Measurements from ENCODE around the gene MYZAP.

MYZAP gene

DNA sequence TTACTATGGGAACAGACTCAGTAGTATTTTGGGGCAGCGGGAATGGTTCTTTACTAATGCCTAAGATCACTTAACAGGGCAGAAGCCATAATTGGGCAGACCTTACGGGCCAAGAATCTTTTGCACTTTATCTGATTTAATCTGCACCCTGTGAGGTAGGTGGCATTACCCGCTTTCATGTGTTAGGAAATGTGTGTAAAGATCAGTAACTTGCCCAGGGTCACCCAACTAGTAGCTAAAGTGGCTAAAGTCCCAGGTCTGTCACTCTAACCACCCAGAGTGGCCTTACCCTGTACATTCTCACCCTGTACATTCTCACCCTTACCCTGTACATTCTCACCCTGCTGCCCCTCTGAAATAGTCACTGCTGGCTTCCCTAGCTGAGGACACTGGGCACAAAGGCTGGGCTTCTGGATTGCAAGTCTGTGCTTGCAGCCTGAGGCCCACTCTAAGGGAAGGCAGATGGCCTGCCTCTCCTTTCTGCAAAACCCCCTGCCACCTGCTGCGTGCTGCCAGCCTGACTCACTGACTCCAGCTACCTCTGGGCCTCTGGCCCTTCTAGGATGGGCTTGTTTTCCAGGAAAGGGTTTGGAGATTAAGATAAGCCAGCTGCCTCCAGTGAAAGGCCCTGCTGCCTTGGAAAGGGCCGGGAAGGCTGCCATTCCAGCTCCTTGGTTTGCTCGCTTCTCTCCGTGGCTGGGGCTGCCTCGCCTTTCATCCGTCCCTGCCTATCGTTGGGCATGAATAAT lies 37.5 kb upstream of the MYZAP start:
- in situ Hi-C loops (cut with MboI; ENCODE audit: low sequenced_read_pairs) = loop anchor here (10.0 kb wide), 2 partner anchors 521 to 631 kb away; no protein-coding TSS in a partner anchor
- no peaks in the 10 kb centered on the region for H3K36me3 ChIP-seq (replicated peaks)
- DNase-seq (ENCODE audit: low spot score in 2 of 2) = no peak
- H3K4me3 ChIP-seq = no peak overlapping the region
- peaks cover 14% of the 10 kb centered on the region for H3K4me1 ChIP-seq
- H3K27me3 ChIP-seq (ENCODE audit: low read depth) = no peaks in the 10 kb centered on the region; the same call in 1 of the 2 replicates
- H3K9me3 ChIP-seq = no peaks in the 10 kb centered on the region

DNA sequence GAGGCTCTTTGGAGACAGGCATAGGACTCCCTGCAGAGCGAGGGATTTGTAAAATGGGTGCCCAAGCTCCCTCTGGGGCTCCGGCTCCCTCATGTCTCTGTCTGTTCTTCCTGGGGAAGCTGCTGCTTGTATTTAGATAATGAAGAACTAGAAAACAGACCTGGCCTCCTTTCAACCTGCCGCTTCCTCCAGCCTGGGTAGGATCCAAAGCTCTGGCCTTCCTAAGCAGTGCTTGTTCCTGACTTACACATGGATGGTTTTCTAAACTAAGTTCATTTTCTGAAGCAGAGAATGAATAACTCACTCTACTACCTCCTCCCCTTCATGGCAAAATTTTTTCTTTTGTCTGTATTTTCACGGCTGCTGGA lies 36.9 kb upstream of the MYZAP start:
- DNase-seq (ENCODE audit: low spot score in 2 of 2) = no peak
- Histone ChIP-seq H3K9me3 (no peaks in the 10 kb centered on the region), H3K27me3 (ENCODE audit: low read depth) (no peaks in the 10 kb centered on the region; the same call in 1 of the 2 replicates), H3K4me3 (no peak overlapping the region), H3K36me3 (replicated peaks) (no peaks in the 10 kb centered on the region), H3K4me1 (peaks cover 14% of the 10 kb centered on the region)
- in situ Hi-C loops (cut with MboI; ENCODE audit: low sequenced_read_pairs) = loop anchor here (10.0 kb wide), 2 partner anchors 520 to 630 kb away; no protein-coding TSS in a partner anchor

DNA sequence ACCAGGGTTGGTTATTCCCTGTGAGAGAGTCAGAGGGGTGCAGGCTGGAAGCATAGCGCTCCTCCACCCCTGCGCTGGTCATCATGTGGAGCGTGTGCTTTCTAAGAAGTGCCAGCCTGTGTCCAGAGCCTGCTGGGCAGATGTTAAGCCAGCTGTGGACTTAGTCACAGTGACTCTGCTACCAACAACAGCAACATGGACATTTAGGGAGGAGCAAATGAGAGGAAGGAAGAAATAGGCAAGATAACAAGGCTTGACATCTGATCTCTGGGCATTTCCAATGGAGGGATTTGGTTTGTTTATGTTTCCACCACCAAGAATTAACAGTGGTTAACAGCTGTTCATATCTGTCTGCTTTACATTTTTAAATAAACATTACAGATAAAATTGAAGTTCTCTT lies 36.4 kb upstream of the MYZAP start:
- H3K4me1 ChIP-seq = peaks cover 14% of the 10 kb centered on the region
- in situ Hi-C loops (cut with MboI; ENCODE audit: low sequenced_read_pairs) = loop anchor here (10.0 kb wide), 2 partner anchors 520 to 630 kb away; no protein-coding TSS in a partner anchor

DNA sequence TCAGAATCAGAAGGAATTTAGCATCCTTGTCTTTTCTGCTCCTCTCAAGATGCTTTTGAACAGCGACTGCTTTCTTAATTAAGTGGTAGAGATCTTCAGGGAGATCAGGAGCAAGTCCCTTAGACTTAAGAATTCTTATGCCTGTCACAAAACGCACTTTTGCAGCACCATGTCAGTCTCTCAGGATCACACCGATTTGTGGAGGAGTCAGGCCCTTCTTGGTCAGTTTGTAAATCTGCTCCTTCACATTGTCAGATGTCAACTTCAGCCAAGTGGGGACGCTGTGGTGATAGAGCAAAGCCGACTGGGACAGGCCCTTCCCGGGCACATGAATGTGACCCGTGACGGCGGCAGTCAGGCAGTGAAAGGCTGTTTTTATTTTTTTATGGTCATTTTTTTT lies 35.7 kb upstream of the MYZAP start:
- no peak for DNase-seq (ENCODE audit: low spot score in 2 of 2)
- Histone ChIP-seq H3K27me3 (ENCODE audit: low read depth) (no peaks in the 10 kb centered on the region; the same call in 1 of the 2 replicates), H3K9me3 (no peaks in the 10 kb centered on the region), H3K36me3 (replicated peaks) (no peaks in the 10 kb centered on the region), H3K4me3 (no peak overlapping the region), H3K4me1 (peaks cover 13% of the 10 kb centered on the region)
- in situ Hi-C loops (cut with MboI; ENCODE audit: low sequenced_read_pairs) = loop anchor here (10.0 kb wide), 2 partner anchors 519 to 629 kb away; no protein-coding TSS in a partner anchor

More for the DNA sequence above, 36.4 kb upstream of the MYZAP start:
- Histone ChIP-seq H3K27me3 (ENCODE audit: low read depth) (no peaks in the 10 kb centered on the region; the same call in 1 of the 2 replicates), H3K9me3 (no peaks in the 10 kb centered on the region), H3K4me3 (no peak overlapping the region), H3K36me3 (replicated peaks) (no peaks in the 10 kb centered on the region)
- DNase-seq (ENCODE audit: low spot score in 2 of 2) = no peak

DNA sequence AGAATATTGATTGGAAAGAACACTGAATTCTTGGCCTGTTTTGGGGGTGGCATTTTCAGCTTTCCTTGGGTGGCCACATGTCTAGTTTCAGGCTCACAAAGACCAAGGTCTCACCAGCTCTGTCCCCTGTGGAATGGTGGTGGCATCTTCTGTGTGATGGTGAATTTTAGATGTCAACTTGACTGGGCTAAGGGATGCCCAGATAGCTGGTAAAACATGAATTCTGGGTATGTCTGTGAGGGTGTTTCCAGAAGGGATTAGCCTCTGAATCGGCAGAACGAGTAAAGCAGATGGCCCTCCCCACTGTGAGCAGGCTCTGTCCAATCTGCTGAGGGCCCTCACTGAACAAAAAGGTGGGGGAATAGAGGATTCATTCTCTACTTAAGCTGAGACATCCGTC lies 34.4 kb upstream of the MYZAP start:
- Histone ChIP-seq H3K27me3 (ENCODE audit: low read depth) (no peaks in the 10 kb centered on the region; the same call in 1 of the 2 replicates), H3K36me3 (replicated peaks) (no peaks in the 10 kb centered on the region), H3K4me3 (no peak overlapping the region), H3K9me3 (no peaks in the 10 kb centered on the region), H3K4me1 (peaks cover 2% of the 10 kb centered on the region)
- DNase-seq (ENCODE audit: low spot score in 2 of 2) = no peak
- in situ Hi-C loops (cut with MboI; ENCODE audit: low sequenced_read_pairs) = loop anchor here (10.0 kb wide), 2 partner anchors 518 to 628 kb away; no protein-coding TSS in a partner anchor

DNA sequence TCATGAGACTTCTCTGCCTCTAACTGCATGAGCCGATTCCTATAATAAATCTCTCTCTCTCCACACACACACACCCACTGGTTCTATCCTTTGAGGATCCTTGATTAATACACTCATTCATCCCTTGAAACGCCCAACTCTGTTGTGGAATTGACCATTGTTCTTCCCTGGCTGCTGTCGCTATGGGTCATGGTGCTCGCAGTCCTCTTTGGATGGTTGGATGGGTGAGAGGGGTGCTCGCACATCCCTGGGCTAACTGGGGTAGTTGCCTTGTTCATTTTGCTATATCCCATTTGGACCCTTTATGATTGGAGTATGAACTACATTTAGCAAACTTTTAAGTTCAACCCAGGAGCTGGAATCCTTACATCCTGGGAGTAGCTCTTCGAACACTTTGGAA lies 33.9 kb upstream of the MYZAP start:
- Histone ChIP-seq H3K4me3 (no peak overlapping the region), H3K9me3 (no peaks in the 10 kb centered on the region), H3K27me3 (ENCODE audit: low read depth) (no peaks in the 10 kb centered on the region; the same call in 1 of the 2 replicates), H3K36me3 (replicated peaks) (no peaks in the 10 kb centered on the region), H3K4me1 (no peaks in the 10 kb centered on the region; the same call in 1 of the 2 replicates)
- DNase-seq (ENCODE audit: low spot score in 2 of 2) = no peak
- in situ Hi-C loops (cut with MboI; ENCODE audit: low sequenced_read_pairs) = loop anchor here (10.0 kb wide), 2 partner anchors 517 to 627 kb away; no protein-coding TSS in a partner anchor

DNA sequence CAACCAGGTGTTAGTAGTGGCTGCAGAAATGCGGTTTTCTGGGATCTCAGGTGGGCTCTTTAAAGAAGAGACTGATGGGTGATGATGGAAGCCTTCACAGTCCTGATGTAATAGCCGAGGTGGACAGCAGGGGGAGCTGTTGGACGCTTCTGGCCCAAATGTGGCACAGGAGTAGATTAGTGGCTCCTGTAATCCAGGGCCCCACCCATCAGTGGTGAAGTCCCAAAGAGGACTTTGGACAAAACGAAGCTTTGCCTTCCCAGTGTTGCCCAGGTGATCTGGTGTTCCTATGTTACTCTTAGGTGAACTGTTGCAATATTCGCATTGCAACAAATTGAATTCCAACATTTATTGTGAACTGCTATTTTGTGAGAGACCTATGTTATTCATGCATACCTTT lies 31.8 kb upstream of the MYZAP start:
- DNase-seq (ENCODE audit: low spot score in 2 of 2) = peak; percentile 8 to 88

DNA sequence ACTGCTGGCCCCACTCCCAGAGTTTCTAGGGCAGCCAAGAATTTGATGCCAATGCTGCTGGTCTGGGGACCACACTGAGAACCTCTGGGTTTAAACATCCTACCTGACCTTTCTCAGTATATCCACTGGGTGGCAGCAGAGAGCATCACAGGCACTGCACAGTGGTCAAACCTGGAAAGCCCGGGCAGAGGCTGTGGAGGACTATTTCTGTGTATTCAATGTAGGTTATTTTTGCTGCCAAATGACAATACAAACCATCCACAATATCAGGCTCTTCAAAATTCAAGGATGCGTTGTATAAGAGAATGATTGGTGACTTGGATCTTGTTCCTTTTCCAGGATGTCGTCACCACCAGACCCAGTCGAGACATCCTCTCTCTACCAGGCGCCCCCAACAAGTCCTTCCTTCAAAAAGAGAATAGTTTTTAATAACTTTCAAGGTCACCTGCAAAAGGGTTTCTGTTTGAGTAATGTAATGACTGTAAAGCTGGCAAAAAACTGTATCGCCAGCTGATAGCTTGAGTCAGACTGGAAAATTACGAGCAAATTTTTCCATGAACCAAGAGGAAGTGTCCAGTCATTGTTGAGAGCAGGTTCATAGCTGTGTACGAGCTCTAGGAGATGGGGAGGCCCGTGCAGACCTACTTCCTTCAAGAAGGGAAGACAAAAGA lies 30.5 kb upstream of the MYZAP start:
- no peaks in the 10 kb centered on the region for H3K36me3 ChIP-seq (replicated peaks)
- H3K27me3 ChIP-seq (ENCODE audit: low read depth) = no peaks in the 10 kb centered on the region; the same call in 1 of the 2 replicates
- in situ Hi-C loops (cut with MboI; ENCODE audit: low sequenced_read_pairs) = loop anchor here (5.0 to 10.0 kb wide), 2 partner anchors 174 to 301 kb away; no protein-coding TSS in a partner anchor
- peak; percentile 72 to 84 for DNase-seq (ENCODE audit: low spot score in 2 of 2)
- H3K9me3 ChIP-seq = no peaks in the 10 kb centered on the region
- no peaks in the 10 kb centered on the region; the same call in none of the 2 replicates for H3K4me1 ChIP-seq
- H3K4me3 ChIP-seq = no peak overlapping the region

More for the DNA sequence above, 31.8 kb upstream of the MYZAP start:
- Histone ChIP-seq H3K36me3 (replicated peaks) (no peaks in the 10 kb centered on the region), H3K9me3 (no peaks in the 10 kb centered on the region), H3K4me1 (no peaks in the 10 kb centered on the region; the same call in 1 of the 2 replicates), H3K27me3 (ENCODE audit: low read depth) (no peaks in the 10 kb centered on the region; the same call in 1 of the 2 replicates), H3K4me3 (no peak overlapping the region)
- in situ Hi-C loops (cut with MboI; ENCODE audit: low sequenced_read_pairs) = loop anchor here (5.0 to 10.0 kb wide), 4 partner anchors 175 to 625 kb away; no protein-coding TSS in a partner anchor

DNA sequence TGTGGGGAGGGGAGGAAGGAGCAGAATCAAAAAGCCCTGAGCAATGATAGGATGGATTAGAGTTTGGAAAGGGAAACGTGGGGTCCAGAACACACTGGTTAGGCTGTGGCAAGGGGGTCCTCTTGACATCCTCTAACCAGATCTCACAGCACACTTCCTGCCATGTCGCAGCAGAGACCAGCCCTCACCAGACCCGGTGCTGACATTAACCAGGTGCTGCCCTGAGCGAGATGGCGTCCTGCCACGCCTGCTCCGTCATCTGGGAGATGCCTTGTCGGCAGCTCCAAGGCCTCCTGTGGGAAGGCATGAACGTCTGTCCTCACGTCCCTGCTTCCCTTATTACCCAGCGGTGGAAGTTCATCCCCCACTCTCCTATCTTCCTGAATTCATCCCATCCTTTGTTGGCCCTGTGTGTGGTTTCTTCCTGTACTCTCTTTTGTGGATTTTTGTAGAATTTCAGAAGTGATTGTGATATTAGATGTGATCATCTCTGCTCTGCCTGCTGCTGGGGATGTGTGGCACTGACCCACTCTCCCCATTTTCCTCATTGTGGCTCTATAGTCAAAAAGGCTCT lies 29.4 kb upstream of the MYZAP start:
- Histone ChIP-seq H3K36me3 (replicated peaks) (no peaks in the 10 kb centered on the region), H3K4me3 (no peak overlapping the region), H3K9me3 (no peaks in the 10 kb centered on the region), H3K27me3 (ENCODE audit: low read depth) (no peaks in the 10 kb centered on the region; the same call in 1 of the 2 replicates), H3K4me1 (no peaks in the 10 kb centered on the region; the same call in none of the 2 replicates)
- in situ Hi-C loops (cut with MboI; ENCODE audit: low sequenced_read_pairs) = loop anchor here (5.0 to 10.0 kb wide), 2 partner anchors 173 to 300 kb away; no protein-coding TSS in a partner anchor
- no peak for DNase-seq (ENCODE audit: low spot score in 2 of 2)

DNA sequence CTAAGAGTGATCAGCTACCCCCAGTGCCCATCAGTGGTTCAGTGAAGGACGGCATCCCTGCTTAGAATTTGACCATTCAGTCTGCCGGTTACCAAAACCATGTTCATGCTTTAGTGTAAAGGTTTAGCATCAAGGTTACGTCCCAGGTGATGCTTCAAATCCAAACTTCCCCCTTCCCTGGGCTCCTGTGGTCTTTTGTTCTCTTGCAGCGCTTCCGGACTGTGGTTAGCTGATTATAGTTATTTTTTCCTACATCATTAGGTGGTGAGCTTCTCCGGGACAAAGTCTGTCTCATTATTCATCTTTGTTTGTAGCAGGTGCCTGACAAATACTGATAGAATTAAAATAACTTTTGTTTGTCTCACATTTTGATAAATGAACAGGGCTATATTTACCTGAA lies 28.3 kb upstream of the MYZAP start:
- in situ Hi-C loops (cut with MboI; ENCODE audit: low sequenced_read_pairs) = loop anchor here (5.0 to 10.0 kb wide), 2 partner anchors 171 to 299 kb away; no protein-coding TSS in a partner anchor
- Histone ChIP-seq H3K27me3 (ENCODE audit: low read depth) (no peaks in the 10 kb centered on the region; the same call in 1 of the 2 replicates), H3K4me1 (no peaks in the 10 kb centered on the region; the same call in none of the 2 replicates), H3K4me3 (no peak overlapping the region), H3K36me3 (replicated peaks) (no peaks in the 10 kb centered on the region), H3K9me3 (no peaks in the 10 kb centered on the region)
- no peak for DNase-seq (ENCODE audit: low spot score in 2 of 2)

DNA sequence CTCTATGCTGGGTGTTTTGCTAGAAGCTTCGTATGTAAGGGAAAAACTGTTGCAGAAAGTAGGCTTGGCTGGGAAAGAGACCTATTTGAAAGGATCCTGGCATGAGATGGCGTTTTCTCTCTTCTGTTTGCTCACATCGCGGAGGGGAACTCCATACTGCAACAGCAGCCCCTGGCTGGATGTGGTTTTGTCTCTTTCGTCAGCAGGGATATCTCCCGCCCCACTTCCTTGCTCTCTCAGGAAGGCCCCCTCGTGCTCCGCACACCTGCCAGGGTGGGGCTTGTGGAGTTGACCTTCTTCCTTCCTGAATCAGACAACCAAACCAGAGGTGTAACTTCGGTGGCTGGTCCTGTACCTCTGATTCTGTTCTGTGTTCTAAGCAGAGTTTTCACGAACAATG lies 26.4 kb upstream of the MYZAP start:
- no peak overlapping the region for H3K4me3 ChIP-seq
- no peak for DNase-seq (ENCODE audit: low spot score in 2 of 2)
- no peaks in the 10 kb centered on the region for H3K27me3 ChIP-seq (ENCODE audit: low read depth)
- H3K9me3 ChIP-seq = no peaks in the 10 kb centered on the region
- in situ Hi-C loops (cut with MboI; ENCODE audit: low sequenced_read_pairs) = loop anchor here (10.0 kb wide), 1 partner anchor 169 kb away; no protein-coding TSS in a partner anchor
- no peaks in the 10 kb centered on the region for H3K36me3 ChIP-seq (replicated peaks)
- no peaks in the 10 kb centered on the region; the same call in 1 of the 2 replicates for H3K4me1 ChIP-seq

DNA sequence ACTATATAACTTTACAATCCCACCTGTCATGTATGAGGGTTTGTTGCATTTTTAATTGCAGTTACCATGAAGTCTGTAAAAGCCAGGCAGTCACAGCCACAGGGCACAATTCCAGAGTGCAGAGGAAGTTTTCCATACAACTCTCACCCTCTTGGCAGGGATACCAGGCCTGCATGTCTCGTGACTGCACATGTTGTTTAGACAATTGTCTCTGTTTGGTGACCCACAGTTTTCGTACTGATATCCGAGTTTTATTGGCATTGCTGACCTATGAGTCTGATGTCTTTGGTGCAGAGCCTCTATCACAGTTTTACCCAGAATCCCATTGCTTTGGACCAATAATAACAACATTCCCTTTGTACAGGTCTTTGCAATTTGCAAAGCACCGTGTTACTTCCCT lies 24.9 kb upstream of the MYZAP start:
- in situ Hi-C loops (cut with MboI; ENCODE audit: low sequenced_read_pairs) = loop anchor here (10.0 kb wide), 1 partner anchor 168 kb away; no protein-coding TSS in a partner anchor
- Histone ChIP-seq H3K36me3 (replicated peaks) (no peaks in the 10 kb centered on the region), H3K27me3 (ENCODE audit: low read depth) (no peaks in the 10 kb centered on the region), H3K4me3 (no peak overlapping the region), H3K9me3 (no peaks in the 10 kb centered on the region), H3K4me1 (no peaks in the 10 kb centered on the region; the same call in 1 of the 2 replicates)
- no peak for DNase-seq (ENCODE audit: low spot score in 2 of 2)

DNA sequence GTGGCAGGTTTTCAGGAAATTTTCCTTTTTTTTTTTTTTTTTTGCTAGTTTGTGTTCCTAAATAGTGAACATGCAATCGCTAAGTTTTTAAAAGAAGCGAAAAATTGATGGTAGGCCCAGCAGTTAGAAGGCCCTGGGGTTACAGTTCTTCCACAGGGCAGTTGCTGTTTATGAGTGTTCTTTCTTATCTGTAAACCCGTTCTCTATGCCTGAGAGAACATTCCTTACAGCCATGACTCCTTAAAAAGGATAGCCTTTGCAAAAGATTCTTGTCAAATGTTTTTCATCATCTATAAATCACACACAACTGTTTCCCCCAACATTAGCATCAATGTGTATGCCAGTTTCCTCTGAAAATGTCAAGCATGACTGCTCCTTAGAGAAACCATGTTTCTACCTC lies 23.8 kb upstream of the MYZAP start:
- H3K4me3 ChIP-seq = no peak overlapping the region
- DNase-seq (ENCODE audit: low spot score in 2 of 2) = no peak
- in situ Hi-C loops (cut with MboI; ENCODE audit: low sequenced_read_pairs) = loop anchor here (10.0 kb wide), 1 partner anchor 167 kb away; no protein-coding TSS in a partner anchor
- H3K27me3 ChIP-seq (ENCODE audit: low read depth) = no peaks in the 10 kb centered on the region
- no peaks in the 10 kb centered on the region for H3K36me3 ChIP-seq (replicated peaks)
- H3K4me1 ChIP-seq = no peaks in the 10 kb centered on the region; the same call in 1 of the 2 replicates
- no peaks in the 10 kb centered on the region for H3K9me3 ChIP-seq

Data from HAP-1 (cell line).